Limb (tissue), 2 donors: ENCODE data around the gene C1QTNF12.

Source experiments
- DNase-seq, 2 donors: peaks; one replicate each; pipeline ENCODE4 v3.0.0-alpha.2; 2016; ENCODE audit errors: extremely low spot score in 2 of 2

Gene C1QTNF12

DNA sequence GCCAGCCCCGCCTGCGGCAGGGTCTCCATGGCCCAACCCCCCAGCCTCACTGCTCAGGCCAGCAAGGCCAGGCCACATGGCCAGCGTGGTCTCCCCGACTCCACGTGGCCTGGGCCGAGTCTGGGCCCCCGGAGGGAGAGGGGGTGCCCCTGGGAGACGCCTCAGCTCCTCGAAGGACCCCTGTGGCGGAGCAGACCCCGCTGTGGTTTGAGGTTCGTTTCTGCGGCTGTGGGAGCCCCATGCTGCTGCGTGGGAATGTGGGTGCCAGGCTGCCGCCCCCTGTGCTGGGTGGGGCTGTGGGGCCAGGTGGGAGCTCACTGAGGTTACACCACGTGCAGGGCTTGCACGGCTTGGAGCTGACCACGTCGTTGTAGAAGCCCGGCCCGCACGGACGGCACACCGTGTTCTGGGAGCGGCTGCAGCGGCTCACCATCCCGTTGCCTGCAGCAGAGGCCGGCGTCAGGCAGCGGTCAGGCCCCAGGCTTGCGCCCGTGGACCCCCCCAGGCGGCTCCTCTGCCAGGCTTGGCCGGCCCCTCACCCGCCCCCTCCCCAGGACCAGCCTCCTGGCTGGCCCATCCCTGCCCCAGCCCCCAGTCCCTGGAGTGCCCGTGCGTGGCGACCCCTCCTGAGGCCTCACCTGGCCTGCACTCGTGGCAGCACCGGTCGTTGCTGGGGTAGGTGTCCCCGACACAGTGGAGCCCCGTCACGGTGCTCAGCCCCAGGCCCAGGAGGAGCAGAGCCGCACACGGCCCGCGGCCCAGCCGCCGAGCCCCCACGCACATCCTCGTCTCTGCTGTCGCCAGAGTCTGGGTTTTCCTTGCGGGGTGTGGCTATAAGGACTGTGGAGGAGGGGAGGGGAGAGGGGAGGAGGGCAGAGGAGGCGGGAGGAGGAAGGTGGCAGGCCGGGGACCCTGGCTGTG, 32.9 kb downstream of the C1QTNF12 start, which contains the start of gene TNFRSF4:
TNFRSF4 (minus strand) TSS at position 809 of the 921 bp plus-strand sequence; CDS start at position 783, 26 bp downstream.
- DNase-seq, result no peak

DNA sequence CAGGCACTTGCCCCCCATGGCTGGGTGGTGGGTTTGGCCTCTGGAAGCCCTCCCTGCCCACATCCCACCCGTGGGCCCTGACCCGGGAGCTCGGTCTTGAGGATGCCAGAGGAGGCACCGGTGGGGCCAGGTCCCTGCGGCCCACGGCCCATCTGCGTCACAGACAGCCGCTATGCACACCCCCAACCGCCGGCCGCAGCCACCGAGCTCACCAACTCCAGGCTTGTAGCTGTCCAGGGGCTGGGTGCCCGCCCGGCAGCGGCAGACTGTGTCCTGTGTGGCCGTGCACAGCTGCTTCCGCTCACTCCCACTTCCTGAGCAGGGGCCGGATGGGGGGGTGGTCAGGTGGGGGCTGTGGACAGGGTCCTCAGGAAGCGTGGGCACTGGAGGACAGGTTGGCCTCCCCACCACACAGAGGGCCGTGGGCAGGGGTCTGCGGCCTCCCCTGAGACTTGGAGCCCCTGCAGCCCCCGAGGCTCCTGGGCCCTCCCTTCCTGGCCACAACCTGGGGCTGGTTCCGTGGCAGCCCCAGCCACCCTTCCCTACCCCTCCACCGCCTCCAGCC, 33.7 kb downstream of the C1QTNF12 start:
- peak in 1 of 2 donors; percentile 40 for DNase-seq

DNA sequence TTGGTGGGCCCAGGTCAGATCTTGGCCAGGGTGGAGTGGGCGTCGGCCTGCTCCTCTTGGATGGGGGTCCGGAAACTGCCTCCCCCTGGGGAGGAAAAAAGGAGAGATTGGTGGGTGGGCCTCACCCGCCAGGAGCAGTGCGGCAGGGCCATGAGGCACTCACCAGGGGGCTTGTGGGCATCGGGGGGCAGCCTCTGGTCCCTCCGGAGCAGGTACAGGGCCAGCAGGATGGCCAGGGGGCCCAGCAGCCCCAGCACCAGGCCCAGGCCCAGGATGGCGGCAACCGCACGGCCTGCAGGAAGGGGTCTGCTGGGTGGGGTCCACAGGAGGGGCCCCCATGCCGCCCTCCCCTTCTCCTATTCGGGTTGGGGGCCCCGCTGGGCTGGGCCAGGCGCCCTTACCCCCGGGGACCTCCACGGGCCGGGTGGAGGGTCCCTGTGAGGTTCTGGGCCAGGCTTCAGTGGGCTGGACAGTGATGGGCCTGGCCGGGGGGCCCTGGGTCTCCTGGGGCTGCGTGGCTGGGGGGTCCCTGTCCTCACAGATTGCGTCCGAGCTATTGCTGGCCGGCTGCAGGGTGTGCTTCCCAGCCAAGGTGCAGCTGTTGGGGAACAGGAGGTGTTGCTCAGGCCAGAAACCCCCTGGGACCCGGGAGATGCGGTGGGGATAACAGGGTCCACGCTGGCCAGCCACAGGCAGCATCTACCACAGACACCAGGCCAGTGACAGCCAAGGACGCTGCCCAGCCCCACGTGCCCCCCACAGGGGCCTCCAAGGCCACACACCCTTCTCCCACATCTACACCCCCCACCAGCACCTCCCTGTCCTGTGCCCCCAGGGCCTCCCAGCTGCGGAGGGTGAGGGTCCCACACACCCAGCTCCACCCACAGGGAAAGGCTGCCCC, 34.7 kb downstream of the C1QTNF12 start:
- DNase-seq, result peak in 1 of 2 donors; percentile 30

DNA sequence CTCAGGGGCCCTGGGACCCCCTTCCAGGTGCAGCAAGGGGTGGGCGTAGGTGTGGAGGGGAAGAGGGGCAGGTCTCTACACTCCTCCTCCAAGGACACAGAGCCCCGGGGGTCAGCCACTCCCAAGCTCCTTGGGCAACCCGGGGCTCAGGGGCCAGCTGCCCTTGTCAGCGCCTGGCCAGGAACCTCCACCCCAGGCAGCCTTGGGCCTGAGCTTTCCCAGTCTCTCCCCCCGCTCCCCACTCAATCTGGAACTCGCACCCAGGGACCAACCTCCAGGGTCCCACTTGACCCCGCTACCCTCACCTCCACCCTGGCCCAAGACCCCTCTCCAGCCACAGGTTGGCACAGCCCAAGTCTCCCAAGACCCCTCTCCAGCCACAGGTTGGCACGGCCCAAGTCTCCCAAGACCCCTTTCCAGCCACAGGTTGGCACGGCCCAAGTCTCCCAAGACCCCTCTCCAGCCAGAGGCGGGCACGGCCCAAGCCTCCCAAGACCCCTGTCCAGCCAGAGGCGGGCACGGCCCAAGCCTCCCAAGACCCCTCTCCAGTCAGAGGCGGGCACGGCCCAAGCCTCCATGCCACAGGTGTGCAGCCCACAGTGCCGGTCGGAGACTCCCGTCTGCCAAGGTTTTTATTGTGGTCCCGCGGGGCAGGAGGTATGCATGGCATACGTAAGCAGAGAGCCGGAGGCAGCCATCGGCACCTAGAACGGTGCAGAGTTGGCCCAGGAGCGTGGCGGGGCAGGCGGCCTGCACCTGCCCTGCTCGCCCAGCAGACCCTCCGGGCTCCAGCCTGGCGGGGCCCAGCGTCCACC, 35.6 kb downstream of the C1QTNF12 start:
- peak in 1 of 2 donors; percentile 29 for DNase-seq

DNA sequence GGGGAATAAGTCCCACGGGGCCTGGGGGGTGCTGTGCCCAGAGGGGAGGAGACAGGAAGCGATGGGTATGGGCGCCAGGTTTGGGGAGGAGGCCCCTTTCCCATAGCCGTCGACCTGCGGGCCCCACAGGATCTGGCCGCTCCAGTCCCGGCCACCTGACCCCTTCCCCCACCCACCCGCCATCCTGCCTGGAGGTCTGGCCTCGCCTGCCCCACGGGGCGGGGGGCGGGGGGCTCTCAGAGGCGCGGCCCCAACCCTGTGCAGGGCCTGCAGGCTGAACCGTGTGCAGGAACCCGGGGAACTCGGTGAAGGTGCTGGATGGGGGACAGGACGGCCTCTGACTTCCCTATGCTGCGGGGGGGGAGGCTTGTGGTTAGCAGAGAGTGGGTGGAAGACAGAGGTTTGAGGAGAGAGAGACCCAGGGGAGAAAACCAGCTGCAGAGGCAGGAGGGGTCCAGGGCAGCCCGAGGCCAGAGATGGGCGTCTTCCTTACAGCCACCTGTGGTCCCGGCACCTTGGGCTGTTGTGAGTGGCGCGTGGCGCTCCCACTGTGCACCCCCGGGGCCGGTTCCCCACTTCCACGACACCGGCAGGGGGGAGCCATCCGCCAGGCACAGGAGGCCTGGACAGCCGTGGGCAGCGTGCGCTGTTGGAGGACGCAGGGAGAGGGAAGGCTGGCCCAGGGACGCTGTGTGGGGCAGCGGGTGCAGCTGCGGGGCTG, 37.6 kb downstream of the C1QTNF12 start:
- peak in 1 of 2 donors; percentile 31 for DNase-seq

DNA sequence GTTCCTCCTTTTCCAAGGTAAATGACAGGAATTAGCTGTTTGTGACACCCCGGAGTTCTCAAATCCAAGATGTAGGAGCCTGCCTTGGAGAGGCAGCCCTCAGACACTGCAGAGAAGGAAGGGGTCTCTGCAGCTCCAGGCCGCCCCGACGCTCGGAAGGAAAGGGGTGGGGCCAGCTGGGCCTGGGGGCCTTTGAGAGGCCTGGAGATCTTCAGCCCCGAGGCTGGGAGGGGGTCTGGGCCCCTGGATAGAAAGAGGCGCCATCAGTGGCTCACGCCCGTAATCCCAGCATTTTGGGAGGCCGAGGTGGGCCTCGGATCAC, 39.0 kb downstream of the C1QTNF12 start:
- DNase-seq, result peak in 1 of 2 donors; percentile 18

DNA sequence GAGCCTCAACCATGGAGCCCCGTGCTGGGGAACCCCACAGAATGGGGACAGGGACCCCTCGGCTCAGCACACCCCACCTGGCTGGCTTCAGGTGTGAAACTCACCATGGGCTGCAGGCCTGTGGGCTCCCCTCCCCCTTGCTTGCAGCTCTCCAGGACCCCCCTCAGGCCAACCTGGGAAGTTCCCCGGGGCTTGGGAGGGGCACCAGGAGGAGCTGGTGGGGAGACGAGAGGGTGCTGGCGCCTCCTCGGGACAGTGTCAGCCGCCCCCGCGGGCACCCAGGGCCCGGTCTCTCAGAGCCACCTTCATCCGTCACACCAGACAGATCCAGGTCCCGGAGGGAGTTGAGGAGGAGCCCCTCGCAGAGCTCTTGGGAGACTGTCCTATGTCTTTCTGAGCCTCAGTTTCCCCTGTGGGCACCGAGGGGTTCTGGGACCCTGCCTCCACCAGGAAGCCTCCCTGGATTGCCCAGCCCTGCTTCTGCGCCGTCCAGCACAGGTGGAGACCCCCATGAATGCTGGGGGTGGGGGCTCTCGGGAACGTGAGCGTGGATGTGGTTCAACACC, 39.5 kb downstream of the C1QTNF12 start:
- peak in 1 of 2 donors; percentile 33 for DNase-seq

DNA sequence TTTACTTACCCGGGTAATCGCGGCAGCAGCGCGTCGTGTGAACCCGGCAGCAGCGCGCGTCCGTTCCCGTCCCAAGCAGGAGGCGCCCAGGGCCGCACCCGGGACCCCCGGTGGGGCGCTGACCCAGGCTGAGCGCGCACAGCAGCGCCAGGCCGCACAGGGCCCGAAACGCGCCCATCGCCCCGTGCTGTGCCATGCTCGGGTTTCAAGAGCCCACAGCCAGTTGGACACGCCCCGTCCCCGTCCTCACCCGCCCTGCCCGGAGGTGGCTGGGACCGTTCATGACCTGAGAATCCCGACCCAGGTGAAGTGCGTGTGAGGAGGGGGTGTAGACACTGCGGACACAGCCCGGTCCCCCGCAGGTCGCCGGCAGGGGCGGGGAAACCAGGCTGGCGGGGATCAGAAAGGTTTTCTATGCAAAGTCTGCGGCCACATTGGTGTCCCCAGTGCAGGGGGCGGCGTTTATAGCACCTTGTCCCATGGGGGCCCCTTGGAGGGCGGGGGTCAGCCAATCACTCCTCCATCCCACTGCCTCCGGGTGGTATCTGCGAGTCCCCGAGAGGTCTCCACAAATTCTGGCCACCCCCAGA, 40.1 kb downstream of the C1QTNF12 start, which contains the start of gene TNFRSF18:
TNFRSF18 (minus strand) TSS at position 217 of the 590 bp plus-strand sequence; CDS start at position 196, 21 bp downstream.
- DNase-seq, result peak in 1 of 2 donors; percentile 42

DNA sequence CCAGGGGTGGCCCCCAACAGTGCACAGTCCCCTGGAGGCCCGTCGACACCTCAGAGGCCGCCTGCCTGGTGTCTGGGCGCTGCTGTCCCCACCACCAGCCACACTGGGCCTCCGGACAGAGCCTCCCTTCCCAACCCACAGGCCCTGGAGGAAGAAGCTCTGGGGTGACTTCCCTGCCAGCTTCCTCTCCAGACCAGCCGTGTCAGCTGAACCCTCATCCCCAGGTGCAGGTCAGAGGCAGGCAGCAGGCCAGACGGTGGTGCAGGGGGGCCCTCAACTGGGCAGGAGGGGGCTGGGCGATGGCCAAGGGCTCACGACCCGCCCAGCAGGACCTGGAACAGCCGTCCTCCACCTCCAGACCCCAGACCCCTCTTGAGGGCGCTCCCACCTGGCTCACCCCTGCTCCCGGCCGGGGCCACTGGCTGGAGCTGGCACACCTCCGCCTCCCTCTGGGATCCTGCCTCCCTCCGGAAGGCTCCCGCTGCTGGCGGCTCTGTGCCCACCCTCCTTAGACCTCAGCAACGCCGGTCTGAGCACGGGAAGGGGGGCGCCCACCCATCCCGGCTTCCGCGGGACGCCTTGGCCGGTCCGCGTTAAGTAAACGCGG, 40.6 kb downstream of the C1QTNF12 start:
- DNase-seq, result peak in 1 of 2 donors; percentile 37

DNA sequence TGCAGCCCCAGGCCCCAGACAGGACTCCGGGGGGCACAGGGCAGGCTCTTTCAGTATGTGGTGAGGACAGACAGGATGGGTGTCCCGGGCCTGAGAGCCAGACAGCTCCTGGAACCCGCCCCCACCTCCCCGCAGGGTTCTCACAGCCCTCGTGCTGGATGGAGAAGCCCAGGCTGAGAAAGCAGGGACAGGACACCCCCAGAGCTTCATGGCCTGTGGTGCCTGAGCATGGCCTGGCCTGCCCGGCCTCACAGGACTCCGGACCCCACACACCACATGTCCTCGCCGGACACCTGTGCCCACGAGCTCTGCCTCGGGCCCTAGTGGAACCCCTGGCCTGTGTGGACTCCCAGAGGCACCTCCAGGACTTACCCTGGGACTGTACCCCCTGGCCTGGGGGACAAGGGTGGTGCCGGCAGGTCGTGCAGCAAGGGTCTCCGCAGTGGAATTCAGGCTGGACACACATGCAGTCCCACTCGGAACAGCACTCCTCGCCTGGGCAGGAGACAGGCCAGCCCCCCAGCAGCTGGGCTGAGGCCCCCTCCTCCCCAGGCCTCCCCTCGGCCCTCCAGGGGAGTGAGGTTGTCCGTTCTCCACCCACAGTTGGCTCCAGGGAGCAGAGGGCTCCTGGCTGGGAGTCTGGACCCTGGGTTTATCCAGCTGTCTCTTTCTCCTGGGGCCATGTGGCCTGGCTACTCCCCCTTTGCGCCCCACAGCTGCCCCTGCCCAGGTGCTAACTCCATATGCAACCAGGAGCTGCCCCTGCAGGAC, 41.3 kb downstream of the C1QTNF12 start:
- peak in 1 of 2 donors; percentile 29 for DNase-seq

DNA sequence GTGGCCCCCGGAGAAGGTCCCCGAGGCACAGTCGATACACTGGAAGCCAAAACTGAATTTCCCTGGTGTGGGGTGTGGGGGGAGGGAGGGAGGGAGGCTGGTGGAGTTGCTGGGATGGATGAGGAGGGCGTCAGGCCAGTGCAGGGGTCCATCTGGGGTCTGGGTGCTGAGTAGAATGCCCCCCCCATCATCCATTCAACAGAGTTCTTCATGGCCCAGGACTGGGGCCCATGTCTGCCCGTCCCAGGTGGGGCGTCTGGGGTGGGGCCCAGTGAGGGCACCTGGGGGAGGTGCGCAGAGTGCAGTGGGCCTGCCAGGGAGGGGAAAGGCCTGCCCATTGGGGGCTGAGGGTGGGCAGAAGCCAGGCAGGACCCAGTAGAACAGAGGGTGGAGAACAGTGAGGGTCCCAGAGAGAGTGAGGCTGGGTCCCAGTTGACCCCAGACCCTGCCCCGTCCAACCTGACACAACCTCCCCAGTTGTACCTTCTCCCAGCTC, 42.0 kb downstream of the C1QTNF12 start:
- peak in 1 of 2 donors; percentile 23 for DNase-seq

DNA sequence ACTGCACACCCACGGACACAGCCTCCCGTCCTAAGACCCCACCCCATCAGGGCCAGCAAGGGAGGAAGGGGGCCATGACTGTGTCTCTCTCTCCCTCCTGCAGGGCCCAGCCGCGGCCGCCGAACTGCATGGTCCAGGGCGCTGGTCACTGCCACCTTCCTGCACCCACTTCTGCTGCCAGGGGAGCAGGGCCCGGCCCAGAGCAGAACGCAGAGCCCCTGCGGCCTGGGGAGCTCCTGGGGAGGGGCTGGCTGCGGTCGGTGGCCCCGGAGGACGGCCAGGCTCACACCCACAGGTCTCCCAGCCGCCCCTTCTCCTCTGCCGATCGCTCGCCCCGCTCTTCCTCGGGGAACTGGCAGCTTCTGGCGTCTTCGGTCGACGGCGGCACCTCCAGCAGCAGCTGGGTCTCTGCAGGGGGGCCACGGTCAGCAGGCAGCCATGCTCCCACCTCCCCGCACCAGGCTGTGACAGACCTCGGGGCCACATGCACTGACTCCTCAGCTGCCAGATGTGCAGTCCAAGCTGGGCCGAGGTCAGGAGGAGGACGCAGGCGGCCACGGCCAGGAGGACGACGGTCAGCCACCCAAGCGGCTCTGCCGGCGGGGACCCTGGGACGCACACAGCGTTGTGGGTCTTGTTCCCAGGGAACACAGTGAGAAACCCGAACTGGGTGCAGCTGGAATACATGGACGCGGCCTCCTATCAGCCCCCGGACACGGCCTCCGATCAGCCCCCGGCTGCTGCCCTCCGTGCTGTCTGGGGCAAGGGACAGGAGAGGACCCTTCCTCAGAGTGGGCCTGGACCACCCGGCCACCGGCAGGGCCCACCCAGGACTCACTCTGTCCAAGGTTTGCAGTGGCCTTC, 42.7 kb downstream of the C1QTNF12 start:
- peak in 1 of 2 donors; percentile 36 for DNase-seq

DNA sequence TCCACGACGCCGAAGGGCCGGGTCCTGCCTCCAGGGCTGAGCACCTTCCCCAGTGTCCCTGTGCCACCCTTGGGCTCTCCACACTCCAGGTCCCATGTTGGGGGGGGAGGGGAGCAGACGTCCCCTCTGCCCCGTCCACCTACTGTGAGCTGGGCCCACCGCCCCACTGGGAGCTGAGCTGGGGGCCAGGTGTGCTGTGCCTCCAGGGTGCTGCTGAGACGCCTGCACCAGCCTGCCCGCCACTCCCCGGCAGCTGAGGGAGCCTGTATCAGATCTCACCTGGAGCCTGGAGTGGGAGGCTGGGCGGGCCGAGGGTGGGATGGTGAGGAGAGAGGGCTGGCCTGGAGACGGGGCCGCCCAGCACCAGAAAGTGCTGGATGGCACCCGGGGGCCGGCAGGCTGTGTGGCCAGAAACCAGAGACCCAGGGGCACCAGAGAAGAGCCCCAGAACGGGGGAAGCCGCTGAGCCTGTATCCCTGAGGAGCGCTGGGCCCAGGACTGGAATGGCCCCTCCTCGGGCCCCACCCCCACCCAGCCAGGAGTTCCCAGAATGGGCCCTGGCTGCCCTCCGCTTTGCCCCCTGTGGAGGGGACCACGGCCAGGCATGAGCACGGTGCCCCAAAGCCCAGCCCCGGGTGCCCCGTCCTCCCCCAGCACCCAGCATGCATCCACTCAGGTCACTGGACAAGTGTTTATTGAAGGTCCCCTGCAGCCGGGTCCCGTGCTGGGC, 43.5 kb downstream of the C1QTNF12 start:
- peak in 1 of 2 donors; percentile 29 for DNase-seq

DNA sequence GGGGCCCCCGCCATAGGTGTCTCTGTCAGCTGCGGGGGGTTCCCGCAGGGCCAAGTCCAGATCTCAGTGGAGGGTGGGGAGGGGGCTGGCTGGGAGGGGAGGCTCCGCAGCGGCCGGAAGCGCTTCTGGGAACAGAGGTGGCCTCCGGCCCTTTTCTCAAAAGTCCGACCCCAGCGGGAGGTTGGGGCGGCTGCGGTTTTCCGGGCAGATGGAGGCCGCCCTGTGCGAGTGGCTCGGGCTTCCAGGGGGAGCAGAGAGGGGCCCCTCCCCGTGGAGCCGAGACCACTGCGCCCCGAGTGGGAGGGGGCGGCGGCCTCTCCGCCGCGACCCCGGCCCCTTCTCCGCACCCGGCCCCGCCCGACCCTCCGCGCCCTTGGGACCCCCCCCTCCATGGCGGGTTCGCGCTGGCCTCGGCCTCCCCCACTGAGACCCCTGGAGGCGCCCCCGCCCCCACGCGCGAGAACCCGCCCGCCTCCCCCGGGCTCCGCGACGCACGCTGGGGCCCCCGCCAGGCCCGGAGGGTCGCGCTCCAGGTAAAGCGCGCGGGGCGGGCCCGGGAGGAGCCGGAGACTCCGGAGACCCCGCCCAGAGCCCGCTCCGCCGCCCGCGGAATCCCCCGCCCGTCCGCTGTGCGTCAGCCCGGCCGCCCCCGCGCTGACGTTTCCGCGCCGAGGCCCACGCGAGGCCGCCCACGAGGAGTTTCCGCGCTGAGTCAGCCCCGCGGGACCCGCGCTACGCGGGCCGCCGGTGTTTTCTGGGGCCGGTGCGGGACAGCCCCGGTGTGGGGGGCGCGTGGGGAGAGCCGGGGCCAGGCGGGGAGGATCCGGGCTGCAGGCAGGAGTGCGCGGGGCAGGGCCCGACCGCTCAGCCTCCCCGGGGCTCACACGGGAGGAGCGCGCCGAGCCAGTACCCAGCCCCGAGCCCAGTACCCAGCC, 45.4 kb downstream of the C1QTNF12 start:
- peak; percentile 43 to 73 for DNase-seq
